Kidney tubule cell (primary cell): ENCODE results near the gene SLC4A5.
"Not testable (repeated sequence)": the region's sequence is repeated elsewhere in the genome, so short reads cannot be mapped to it uniquely, and the experiment has no call there.

Experiments
- DNase-seq: peaks from one replicate; pipeline ENCODE4 v3.0.0-alpha.2; 2018; ENCODE audit warnings: low spot score

The SLC4A5 gene

DNA sequence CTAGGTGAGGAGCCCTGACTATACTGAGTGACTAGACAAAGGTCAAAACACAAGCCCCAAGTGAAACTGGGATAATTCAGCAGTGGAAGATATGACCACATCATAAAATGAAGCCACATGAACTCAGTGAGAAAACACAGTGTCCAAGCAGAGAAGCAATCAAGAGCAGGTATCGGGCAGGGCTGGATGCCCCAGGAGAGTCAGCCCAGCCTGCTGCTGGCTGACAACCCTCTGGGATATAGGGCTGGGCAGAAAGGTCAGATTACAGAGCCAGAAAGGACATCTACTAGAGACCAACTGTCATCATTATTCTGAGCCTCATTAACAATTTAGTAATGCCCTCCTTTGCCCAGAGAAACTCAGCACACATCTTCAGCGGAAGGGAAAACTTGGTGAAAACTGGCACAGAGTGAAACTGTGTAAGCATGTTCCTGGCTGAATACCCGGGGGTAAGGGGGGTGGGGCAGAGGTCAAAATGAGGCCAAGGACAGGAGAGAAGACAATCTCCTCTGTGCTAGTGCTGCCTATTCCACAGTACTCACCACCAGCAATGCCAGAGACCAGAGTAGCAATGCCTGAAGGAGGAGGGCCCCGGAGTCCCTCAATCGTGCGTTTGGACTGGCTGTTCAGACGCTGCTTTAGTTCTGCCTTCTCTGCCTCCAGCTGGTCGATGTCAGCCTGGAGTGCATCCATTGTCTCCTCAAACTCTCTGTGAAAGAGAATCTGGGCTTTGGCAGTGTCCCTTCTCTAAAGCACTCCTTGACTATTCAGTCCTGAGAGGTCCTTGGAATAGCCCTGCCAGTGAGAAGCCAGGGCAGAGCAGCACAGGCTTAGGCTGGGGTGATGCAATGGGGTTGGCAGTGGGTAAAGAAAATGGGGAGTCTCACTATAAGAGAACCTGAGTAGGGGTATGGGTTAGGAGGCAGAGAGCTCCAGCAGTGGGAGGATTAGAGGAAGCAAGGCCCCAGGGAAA, 21.6 kb upstream of the SLC4A5 start:
- DNase-seq, result no peak

DNA sequence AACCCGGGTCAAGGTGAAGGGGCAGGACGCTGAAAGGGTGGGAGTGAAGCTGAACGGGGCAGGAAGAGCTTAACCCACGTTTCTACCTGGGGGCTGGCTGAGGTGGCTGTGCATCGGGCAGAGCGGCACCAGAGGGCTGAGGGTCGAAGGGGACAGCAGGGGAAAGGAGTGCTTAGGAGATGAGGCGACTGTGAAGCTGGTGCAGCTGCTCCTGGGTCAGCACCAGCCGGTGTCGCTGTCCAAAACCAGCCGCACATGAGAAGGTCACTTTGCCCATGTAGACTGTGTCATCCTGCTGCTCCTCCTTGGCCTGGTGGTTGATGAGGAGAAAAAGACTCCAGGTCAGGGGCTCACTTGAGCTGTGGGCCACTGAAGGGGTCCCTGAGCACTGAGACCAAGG, 18.1 kb upstream of the SLC4A5 start:
- DNase-seq, result no peak

GRCh38 chr2:74357627-74358026, 14.4 kb upstream of the SLC4A5 start:
- peak; percentile 9 for DNase-seq

DNA sequence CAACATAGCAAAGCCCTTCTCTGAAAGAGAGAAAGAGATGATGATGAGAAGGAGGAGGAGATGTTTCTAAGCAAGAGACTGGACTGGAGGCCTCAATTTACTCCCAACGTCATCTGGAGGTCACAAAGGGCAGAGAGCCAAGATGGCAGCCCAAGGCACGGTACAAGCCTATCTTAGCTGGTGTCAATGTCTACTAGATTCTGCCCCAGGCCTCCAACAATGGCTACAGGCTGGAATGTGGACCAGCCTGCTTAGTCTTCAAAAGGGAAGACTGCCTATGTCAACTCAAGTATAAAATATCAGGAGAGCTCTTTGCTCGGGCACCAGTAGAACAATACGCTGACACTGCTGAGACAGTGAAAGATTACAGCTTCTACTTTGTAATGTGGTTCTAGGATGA, 6.7 kb upstream of the SLC4A5 start:
- DNase-seq, result no peak

GRCh38 chr2:74347742-74348141, 4.5 kb upstream of the SLC4A5 start:
- DNase-seq, result no peak

- DNase-seq, result no peak
These were observed 4.1 kb upstream of the SLC4A5 start for GRCh38 chr2:74347303-74347702.

DNA sequence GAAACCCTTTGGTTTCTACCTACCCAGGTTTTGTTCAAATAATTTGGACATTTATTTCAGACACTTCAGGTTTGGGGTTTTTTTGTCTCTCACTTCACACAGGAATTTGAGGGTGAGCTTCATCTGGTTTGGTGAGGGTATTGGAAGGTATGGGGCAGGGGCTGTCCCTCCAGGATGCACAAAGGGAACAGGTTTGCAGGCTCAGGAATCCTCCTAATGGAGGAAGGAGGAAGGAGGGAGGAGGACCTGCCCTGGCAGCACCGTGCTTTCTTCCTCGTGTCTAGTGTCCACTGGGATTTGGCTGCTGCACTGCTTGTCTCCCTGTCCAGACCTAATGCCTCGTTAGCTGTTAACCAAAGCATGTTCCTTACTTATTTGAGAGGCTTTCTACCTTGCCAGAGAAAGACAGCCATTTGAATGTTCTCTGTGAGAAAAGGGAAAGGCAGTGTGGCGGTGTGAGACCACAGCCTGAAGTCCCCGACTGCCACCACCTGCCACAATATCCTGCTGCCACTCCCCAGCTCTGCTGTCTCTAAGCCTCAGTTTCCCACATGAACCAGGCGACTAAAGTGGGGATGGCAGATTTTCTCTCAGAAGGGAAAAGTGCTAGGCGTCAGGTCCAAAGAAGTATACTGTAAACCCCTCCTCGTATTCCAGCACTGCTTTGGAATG, 2.2 kb upstream of the SLC4A5 start:
- no peak for DNase-seq

DNA sequence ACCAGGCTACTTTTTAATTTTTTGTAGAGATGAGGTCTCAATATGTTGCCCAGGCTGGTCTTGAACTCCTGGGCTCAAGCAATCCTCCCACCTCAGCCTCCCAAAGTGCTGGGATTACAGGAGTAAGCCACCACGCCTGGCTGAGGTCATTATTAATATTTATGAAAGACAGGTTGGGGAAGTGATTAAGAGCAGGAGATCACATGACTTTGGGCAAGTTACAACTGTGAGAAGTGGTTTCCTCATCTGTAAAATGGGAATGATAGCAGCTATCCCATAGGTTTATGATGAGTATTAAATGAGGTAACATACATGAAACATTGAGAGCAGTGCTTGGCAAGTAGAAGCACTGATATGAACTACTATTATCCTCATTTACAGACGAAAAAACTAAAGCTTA, 7.0 kb downstream of the SLC4A5 start:
- DNase-seq, result not testable (repeated sequence)

- peak; percentile 75 for DNase-seq
These were observed 8.3 kb downstream of the SLC4A5 start for GRCh38 chr2:74334931-74335333.

- DNase-seq, result no peak
These were observed 9.2 kb downstream of the SLC4A5 start for GRCh38 chr2:74333896-74334586.

DNA sequence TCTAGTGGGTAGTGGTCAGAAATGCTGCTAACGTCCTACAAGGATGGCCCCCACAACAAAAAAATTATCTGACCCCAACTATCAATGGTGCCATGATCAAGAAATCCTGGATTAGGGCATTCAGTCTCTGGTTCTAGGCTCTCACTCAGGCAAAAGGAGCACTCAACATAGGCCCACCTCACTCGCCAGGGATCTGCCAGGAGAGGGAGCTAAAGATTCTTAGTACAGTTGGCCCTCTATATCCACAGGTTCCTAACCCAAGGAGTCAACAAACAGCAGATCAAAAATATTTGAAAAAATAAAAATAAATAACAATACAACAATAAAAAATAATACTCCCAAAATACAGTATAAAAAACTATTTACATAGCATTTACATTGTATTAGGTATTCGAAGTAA, 10.0 kb downstream of the SLC4A5 start:
- DNase-seq, result peak; percentile 28

DNA sequence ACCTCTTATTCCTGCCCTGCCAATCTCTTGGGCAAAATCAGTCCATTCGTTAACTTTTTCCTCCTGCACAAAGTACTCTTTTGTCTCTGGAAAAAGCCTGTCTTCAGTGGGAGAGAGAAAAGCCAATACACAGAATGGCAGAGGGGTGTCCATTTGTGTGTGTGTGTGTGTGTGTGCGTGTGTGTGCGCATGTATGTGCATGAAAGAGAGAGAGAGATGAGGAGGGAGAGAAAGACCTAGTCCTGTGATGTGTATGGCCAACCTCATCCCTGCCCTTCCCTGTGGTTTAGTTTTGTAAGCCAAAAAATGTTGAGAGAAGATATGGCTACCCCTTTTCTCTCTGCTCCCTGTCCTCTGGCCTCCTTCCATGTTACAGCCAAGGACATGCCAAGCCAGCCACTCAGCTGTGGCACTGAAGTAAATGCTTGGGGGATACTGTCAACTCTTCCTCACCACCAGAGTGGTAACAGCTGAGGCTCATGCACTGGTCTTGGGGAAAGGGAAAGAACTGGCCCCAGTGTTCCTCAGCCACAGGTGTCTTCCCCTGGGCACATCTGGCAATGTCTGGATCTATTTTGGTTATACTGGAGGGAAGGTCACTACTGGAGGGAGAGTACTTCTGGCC, 10.6 kb downstream of the SLC4A5 start:
- DNase-seq, result no peak

DNA sequence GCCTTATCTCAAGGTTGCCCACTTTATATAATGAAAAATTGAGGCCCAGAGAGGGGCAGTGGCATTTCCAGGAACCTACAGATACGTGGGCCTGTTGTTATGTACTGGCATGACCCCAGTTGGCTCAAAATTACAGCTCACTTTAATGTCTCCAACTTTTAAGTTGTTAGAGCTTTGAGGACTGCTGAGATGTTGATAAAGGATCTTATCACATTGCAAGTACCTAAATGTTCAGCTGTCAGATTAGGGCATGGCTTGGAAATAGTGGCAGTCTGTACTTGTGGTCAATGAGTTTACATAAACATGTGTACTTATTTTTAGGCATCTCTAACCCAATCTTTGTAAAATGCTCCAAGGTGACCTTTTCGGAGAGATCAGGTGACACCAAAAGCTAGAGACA, 14.6 kb downstream of the SLC4A5 start:
- DNase-seq, result no peak

DNA sequence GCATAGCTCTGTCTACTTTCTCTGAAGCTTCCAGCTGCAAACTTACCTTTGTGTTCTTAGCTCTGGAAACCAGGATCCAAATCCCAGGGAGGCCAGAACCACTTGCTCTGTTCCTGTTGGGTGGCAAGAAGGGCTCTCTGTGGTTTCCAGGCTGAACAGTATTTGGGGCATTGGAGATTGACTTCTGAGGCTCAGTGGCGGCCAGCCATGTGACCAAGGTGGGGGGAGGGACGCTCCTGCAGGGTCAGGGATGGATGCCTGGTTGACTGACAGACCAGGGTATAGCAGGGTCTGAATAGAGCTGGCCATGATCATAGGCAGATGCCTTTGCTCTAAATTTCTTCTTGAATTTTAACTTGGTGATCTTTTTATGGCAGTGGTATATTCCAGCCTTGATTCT, 15.1 kb downstream of the SLC4A5 start:
- DNase-seq, result no peak

DNA sequence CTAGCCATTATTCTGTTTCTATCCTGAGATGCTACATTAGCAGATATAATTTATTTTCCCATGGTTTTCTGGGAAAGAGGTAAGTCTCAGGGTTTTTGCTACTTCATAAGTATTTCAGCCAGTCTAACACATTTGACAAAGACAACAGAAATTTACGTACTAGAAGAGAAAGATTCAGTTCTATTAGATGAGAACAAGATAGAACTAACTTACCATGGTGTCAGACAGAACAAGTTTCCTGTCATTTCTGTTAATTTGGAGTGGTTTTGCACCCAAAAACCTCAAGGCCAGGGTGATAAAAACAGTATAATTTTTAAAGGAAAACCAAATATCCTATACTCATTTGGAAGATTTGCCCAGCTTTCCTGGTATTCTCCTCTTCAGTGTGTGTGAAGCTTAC, 15.6 kb downstream of the SLC4A5 start:
- DNase-seq, result no peak

- no peak for DNase-seq
These were observed 16.0 kb downstream of the SLC4A5 start for GRCh38 chr2:74327199-74327598.

DNA sequence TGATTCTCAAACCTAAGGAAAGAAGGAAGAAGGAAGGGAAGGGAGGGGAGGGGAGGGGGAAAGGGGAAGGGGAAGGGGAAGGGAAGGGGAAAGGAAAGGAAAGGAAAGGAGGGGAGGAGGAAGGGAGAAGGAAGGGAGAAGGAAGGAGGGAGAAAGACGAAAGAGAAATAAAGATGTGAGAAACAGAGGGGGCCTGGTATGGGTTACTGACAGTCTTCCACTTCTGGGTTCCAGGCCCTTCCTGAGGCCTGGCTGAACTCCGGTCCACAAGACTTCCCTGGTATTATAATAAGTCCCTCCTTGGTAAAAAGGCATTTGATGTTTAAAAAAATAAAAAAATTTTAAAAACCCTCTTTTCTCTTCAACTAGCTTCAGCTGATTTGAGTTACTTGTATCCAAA, 17.4 kb downstream of the SLC4A5 start:
- no peak for DNase-seq

GRCh38 chr2:74321737-74322136, 21.5 kb downstream of the SLC4A5 start:
- DNase-seq, result no peak

GRCh38 chr2:74317701-74318100, 25.5 kb downstream of the SLC4A5 start:
- no peak for DNase-seq

GRCh38 chr2:74316627-74317295, 26.5 kb downstream of the SLC4A5 start:
- DNase-seq, result no peak

GRCh38 chr2:74314107-74314506, 29.1 kb downstream of the SLC4A5 start:
- DNase-seq, result no peak

- no peak for DNase-seq
These were observed 29.7 kb downstream of the SLC4A5 start for GRCh38 chr2:74313497-74313896.
